ENCODE results near the gene SSUH2.

SSUH2 gene

DNA sequence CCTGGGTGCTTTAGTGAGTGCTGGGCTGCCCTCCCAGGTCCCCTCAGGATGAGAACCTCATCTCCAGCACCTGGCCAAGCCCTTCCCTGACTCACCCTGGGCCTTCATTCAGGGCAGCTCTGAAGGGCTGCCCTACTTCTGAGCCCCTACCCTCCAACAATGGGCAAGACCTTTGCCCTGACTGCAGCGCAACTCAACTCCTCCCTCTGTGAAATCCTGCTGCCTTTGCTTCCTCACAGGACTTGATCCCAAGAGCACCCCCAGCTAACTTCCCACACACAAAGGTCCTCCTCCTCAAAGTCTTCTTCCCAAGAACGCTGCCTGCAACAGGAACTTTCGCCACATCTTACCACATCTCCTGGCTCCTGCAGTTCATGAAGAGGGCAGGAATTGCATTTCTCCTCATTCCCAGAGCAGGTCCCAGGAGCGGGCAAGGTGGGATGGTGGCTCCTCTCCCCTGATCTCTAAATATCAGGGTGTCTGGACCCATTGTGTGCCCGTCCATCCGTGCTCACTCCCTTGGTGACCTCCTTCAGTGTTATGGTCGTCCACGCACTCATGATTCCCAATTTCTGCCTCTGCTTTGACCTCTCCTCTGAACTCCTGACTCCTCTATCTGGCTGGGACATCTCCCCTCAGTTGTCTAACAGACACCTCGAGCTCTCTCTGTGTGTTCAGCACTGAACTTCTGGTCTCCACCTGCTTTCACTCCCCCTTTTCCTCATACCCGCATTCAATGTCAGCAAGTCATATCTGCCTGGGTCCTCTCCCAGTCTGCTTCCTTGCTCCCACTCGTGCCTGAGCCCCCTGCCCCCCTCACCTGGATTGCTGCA, 4.5 kb upstream of the SSUH2 start:
- no peak for TF ChIP-seq GABPA (IDR thresholded peaks at IDR 0.05; ENCODE audit: low read depth)
- no peak for TF ChIP-seq POLR2AphosphoS5 (IDR thresholded peaks at IDR 0.05; ENCODE audit: low read depth)
- TF ChIP-seq, protein P1, sequence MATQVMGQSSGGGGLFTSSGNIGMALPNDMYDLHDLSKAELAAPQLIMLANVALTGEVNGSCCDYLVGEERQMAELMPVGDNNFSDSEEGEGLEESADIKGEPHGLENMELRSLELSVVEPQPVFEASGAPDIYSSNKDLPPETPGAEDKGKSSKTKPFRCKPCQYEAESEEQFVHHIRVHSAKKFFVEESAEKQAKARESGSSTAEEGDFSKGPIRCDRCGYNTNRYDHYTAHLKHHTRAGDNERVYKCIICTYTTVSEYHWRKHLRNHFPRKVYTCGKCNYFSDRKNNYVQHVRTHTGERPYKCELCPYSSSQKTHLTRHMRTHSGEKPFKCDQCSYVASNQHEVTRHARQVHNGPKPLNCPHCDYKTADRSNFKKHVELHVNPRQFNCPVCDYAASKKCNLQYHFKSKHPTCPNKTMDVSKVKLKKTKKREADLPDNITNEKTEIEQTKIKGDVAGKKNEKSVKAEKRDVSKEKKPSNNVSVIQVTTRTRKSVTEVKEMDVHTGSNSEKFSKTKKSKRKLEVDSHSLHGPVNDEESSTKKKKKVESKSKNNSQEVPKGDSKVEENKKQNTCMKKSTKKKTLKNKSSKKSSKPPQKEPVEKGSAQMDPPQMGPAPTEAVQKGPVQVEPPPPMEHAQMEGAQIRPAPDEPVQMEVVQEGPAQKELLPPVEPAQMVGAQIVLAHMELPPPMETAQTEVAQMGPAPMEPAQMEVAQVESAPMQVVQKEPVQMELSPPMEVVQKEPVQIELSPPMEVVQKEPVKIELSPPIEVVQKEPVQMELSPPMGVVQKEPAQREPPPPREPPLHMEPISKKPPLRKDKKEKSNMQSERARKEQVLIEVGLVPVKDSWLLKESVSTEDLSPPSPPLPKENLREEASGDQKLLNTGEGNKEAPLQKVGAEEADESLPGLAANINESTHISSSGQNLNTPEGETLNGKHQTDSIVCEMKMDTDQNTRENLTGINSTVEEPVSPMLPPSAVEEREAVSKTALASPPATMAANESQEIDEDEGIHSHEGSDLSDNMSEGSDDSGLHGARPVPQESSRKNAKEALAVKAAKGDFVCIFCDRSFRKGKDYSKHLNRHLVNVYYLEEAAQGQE (IDR thresholded peaks at IDR 0.05; ENCODE audit: insufficient replicate concordance, low read depth): no peak
- TF ChIP-seq, protein P2, sequence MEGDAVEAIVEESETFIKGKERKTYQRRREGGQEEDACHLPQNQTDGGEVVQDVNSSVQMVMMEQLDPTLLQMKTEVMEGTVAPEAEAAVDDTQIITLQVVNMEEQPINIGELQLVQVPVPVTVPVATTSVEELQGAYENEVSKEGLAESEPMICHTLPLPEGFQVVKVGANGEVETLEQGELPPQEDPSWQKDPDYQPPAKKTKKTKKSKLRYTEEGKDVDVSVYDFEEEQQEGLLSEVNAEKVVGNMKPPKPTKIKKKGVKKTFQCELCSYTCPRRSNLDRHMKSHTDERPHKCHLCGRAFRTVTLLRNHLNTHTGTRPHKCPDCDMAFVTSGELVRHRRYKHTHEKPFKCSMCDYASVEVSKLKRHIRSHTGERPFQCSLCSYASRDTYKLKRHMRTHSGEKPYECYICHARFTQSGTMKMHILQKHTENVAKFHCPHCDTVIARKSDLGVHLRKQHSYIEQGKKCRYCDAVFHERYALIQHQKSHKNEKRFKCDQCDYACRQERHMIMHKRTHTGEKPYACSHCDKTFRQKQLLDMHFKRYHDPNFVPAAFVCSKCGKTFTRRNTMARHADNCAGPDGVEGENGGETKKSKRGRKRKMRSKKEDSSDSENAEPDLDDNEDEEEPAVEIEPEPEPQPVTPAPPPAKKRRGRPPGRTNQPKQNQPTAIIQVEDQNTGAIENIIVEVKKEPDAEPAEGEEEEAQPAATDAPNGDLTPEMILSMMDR (IDR thresholded peaks at IDR 0.05; ENCODE audit: insufficient read depth, low read length): no peak
- TF ChIP-seq SPI1 (IDR thresholded peaks at IDR 0.05; ENCODE audit: borderline replicate concordance, low read depth): no peak
- no peak overlapping the region for H3K4me3 ChIP-seq (replicated peaks; ENCODE audit: insufficient read depth, low read length)
- peaks cover under 1% of the 10 kb centered on the region for H3K27me3 ChIP-seq (ENCODE audit: insufficient read depth, poor library complexity, severe bottlenecking)
- H3K27ac ChIP-seq (replicated peaks): no peak overlapping the region
- no peak for DNase-seq (ENCODE audit: low read depth in 1 of 2, low spot score in 1 of 2)

DNA sequence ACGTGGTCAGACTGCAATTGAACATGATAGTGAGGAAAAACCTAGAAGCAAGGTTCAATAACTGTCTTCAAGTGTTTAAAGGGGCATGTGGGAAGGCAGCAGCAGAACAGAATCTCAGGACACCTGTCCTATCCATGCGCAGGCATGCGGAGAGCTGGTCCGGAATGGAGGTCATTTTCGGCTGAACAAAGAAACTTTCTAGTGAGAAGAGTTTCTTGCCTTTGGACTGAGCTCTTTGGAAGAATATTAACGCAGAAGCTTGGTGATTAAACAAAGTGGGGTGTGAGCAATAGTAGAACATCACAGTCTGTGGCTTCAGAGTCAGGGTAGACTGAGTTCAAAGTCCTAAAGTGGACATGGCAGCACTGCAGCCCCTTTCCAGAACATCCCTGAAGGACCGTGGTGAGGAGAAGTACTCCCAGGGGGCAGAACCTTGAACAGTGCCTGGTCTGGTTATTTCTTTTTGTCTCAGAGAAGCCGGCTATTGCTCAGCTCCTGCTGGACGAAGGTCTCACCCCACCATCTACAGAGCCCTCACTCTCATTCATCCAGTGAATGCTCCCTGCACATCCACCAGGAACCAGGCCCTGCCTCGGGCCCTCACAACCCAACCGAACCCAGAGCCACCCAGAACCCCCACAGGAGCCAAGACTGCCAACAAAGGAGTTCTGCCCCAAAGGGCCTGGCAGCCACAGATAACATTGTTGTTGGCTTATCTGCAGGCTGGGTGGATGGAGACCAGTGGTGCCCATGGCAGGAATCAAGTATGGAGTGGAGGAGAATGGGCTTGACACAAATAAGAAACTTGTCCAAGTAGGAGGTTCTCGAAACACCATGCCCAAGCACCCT, 2.8 kb upstream of the SSUH2 start:
- peaks cover 3% of the 10 kb centered on the region for H3K27me3 ChIP-seq (ENCODE audit: insufficient read depth, poor library complexity, severe bottlenecking)

More for the DNA sequence above, 2.8 kb upstream of the SSUH2 start:
- Histone ChIP-seq H3K4me3 (replicated peaks; ENCODE audit: insufficient read depth, low read length) (no peak overlapping the region), H3K27ac (replicated peaks) (no peak overlapping the region)
- DNase-seq (ENCODE audit: low read depth in 1 of 2, low spot score in 1 of 2): no peak
- TF ChIP-seq POLR2AphosphoS5 (IDR thresholded peaks at IDR 0.05; ENCODE audit: low read depth) (no peak), SPI1 (IDR thresholded peaks at IDR 0.05; ENCODE audit: borderline replicate concordance, low read depth) (no peak), GABPA (IDR thresholded peaks at IDR 0.05; ENCODE audit: low read depth) (no peak)
- TF ChIP-seq, protein P1 (IDR thresholded peaks at IDR 0.05; ENCODE audit: insufficient replicate concordance, low read depth): no peak
- TF ChIP-seq, protein P2 (IDR thresholded peaks at IDR 0.05; ENCODE audit: insufficient read depth, low read length): no peak

Data from HL-60 (cell line).